ENCODE measurements around the gene EXT2.

EXT2 gene

DNA sequence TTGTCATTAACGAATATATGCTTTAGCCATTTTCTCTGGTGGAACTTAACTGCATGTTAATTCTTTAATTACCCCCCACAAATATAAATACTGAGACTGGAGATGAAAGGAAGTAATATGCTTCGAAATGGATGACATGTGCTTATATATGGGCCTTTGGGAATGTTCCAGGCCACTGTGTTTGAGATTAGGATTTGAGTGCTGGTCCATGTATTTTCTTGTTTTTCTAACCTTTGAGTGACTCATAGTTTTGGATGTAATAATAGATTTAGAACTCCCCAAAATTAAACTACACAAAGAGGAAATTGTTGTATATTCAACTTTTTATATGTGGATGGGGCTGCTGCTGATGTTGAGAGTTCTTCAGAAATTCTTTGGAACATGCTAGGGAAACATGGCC is 54.2 kb downstream of the EXT2 start:
- no peak for TF ChIP-seq GATA3 (IDR thresholded peaks at IDR 0.05; ENCODE audit: low read depth, low read length)
- TF ChIP-seq GATA2 (IDR thresholded peaks at IDR 0.05; ENCODE audit: low read depth, low read length) = no peak

DNA sequence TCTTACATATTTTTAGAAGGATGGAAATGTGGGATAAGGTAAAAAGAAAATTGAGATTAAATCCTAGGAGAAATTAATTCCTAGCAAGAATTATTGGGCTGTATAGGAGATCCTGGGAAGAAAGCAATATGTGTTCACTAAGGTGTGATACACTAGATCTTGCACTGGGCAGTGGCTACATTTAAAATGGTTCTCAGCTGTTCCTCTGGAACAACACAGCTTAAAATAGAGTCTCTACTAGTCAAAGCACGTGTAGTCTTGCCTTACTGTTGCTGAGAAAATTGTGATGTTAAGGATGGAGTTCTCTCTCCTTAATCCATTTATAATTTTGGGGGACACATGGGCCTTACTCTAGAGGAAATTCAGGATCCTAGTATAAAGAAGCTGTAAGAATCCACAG is 54.9 kb downstream of the EXT2 start:
- TF ChIP-seq GATA2 (IDR thresholded peaks at IDR 0.05; ENCODE audit: low read depth, low read length) (no peak), GATA3 (IDR thresholded peaks at IDR 0.05; ENCODE audit: low read depth, low read length) (no peak)

DNA sequence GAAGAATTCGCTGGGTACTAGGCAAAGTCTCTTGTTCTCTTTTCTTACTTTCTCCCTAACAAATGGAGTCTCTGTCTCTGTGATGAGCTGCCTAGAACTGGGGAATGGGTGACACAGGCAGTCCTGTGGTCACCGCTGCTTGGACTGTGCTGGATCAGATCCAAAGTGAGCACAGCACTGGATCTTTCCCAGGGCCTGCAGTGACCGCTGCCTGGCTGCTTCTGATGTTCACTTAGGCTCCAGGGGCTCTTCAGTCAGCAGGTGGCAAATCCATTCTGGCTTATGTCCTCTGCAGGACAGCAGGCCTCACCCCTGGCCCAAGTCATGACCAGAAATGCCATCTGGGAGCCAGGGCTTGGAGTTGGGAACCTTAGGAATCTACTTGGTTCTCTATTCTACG is 61.5 kb downstream of the EXT2 start:
- TF ChIP-seq GATA3 (IDR thresholded peaks at IDR 0.05; ENCODE audit: low read depth, low read length) = no peak
- no peak for TF ChIP-seq GATA2 (IDR thresholded peaks at IDR 0.05; ENCODE audit: low read depth, low read length)

DNA sequence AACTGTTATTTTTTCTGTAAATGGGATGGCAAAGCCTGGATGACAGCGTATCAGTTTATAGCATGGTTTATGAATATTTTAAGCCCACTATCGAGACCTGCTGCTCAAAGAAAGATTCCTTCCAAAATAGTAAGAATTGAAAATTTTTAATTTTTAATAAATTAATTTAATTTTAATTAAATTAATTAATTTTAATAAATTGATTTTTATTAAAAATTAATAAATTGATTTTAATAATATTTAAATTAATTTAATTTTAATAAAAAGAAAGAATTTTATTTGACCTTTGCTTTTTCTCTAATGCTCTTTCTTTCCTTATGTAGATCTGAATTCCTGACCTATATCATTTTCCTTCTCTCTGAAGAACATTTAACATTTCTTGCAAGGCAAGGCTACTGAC is 62.9 kb downstream of the EXT2 start:
- TF ChIP-seq GATA3 (IDR thresholded peaks at IDR 0.05; ENCODE audit: low read depth, low read length) = no peak
- TF ChIP-seq GATA2 (IDR thresholded peaks at IDR 0.05; ENCODE audit: low read depth, low read length) = no peak

DNA sequence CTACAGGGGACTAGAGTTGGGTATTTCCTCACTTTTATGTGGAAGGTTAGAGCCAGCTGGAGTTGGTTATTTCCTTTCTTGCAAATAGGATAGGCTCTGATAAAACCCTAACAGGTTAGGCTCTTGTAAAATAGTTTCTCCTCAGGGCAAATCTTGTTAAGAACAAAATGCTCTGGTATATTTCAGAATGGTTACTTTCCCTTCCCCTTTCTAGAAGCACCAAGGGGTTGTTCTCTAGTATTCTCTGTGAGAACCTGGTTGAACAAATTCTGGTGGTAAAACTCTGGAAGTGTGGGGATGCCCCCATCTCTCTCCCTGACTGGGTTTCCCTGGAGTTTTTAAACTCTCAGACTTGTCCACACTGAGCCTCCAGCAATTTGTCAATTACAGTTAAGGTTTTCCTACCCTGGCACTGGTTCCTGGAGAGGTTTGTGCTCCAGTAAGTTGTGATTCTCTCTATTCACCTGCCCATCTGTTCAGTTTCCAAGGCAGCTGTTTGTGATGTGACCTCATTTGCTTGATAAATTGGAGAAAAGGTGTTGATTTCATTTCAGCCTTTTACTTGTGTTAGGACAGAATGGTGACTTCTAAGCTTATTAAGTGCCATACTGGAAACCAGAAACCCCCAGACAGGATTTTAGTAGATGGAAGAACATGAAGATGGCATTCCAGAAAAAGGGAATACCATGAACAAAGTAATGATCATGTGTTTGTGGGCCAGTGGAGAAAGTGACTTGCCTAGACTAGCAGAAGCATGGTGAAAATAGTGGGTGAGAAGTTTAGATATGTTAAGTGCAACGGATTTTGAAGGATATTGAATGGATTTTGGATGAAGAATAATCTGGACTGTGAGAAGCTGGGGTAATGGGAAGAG is 64.6 kb downstream of the EXT2 start:
- TF ChIP-seq GATA2 (IDR thresholded peaks at IDR 0.05; ENCODE audit: low read depth, low read length) (no peak), GATA3 (IDR thresholded peaks at IDR 0.05; ENCODE audit: low read depth, low read length) (no peak)

DNA sequence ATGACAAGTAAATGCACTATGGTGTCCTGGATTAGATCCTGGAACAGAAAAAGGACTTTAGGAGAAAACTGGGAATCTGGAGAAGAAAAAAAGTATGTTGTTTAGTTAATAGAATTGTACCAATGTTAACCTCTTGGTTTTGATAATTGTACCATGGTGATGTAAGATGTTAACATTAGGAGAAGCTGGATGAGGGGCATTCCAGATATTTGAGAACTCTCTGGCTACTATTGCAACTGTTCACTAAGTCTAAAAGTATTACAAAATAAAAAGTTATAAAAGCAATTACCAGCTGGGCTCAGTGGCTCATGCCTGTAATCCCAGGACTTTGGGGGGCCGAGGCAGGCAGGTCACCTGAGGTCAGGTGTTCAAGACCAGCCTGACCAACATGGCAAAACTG is 66.5 kb downstream of the EXT2 start:
- TF ChIP-seq GATA2 (IDR thresholded peaks at IDR 0.05; ENCODE audit: low read depth, low read length) = no peak
- no peak for TF ChIP-seq GATA3 (IDR thresholded peaks at IDR 0.05; ENCODE audit: low read depth, low read length)

DNA sequence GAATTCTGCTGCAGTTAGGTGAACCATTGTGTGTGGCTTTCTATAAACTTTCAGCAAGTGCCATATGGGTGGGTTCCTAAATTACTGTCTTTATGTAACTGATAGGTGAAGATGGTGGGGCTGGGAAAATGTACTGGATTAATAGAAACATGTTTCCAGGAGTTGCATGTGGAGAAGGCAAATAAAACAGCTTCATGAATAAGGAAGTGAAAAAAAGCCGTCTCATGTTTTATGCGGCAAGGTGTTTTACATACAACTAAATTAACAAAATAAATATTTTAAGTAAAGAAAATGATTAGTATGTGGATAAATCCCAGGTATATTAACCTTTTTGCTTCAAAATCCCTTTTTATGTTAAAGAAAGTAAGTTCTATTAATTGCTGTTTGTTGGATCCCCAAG is 67.2 kb downstream of the EXT2 start:
- TF ChIP-seq GATA3 (IDR thresholded peaks at IDR 0.05; ENCODE audit: low read depth, low read length) (no peak), GATA2 (IDR thresholded peaks at IDR 0.05; ENCODE audit: low read depth, low read length) (no peak)

DNA sequence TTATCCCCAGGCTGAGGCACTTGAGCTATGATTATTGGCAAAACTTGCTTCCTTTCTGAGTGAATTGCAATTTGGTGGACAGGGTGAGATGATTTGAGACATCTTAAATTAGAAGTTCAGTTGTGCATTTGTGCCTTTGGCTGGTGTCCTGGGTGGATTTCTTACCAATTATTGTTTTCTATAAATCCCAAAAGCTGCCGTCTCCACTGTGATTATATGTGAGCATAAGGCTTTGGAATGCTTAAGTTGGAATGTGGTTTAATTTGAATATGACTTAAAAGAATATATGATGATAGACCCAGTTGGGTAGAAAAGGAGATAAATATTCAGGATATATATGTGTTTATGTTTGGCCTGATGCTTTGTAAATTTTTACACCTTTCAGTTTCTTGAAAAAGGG is 70.0 kb downstream of the EXT2 start:
- TF ChIP-seq GATA2 (IDR thresholded peaks at IDR 0.05; ENCODE audit: low read depth, low read length) (no peak), GATA3 (IDR thresholded peaks at IDR 0.05; ENCODE audit: low read depth, low read length) (no peak)

DNA sequence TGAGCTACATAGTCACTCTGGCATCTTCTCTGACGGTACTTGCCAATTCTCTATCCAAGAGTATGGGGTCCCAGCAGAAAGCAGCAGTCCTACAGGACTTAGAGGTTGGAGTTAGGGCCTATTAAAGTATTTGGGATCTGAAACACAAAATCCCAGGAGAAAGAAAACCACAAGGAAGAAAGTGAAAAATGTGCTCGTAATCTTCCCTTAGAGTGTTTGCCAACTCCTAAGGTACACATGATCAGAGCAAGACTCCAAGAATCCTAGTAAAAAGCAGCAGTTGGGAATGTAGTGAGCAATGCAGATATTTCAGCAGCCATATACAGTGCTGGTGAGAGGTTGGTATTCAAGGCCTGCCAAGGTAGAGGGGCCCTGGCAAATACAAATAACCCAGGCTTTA is 71.6 kb downstream of the EXT2 start:
- TF ChIP-seq GATA2 (IDR thresholded peaks at IDR 0.05; ENCODE audit: low read depth, low read length) (no peak), GATA3 (IDR thresholded peaks at IDR 0.05; ENCODE audit: low read depth, low read length) (no peak)

DNA sequence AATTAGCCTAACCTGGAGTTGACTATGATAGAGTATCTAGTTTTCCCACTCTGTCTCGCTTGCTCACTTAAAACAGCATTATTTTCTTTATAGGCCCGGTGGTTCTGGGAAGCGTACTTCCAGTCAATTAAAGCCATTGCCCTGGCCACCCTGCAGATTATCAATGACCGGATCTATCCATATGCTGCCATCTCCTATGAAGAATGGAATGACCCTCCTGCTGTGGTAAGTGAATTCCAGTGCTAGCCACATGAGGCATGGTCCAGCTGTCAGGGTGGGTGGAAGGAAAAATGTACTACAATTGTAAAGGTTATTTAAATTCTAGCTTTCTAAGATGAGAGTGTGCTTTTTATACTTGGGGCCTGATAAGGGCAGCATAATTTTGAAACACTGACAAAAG is 76.0 kb downstream of the EXT2 start:
- TF ChIP-seq GATA2 (IDR thresholded peaks at IDR 0.05; ENCODE audit: low read depth, low read length) (peak; percentile 93), GATA3 (IDR thresholded peaks at IDR 0.05; ENCODE audit: low read depth, low read length) (peak; percentile 80)

DNA sequence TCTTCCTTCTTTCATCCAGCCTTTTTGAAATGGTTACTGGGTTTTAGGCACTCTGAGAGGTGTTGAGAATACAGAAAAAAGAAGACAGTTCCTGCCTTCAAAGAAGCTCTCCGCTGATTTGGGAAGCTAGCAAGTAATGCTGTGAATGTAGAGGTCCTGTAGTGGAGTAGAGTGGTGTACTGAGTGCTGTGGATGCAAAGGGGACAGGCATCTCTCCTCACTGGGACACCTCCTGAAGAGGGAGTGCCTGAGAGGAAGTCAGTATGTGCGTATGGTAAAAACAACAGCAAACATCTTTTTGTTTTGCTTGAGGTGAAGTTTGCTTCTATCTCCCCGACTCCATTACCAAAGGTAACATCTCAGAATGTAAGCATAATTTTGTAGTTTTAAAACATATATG is 77.5 kb downstream of the EXT2 start:
- TF ChIP-seq GATA2 (IDR thresholded peaks at IDR 0.05; ENCODE audit: low read depth, low read length) = no peak
- TF ChIP-seq GATA3 (IDR thresholded peaks at IDR 0.05; ENCODE audit: low read depth, low read length) = no peak

DNA sequence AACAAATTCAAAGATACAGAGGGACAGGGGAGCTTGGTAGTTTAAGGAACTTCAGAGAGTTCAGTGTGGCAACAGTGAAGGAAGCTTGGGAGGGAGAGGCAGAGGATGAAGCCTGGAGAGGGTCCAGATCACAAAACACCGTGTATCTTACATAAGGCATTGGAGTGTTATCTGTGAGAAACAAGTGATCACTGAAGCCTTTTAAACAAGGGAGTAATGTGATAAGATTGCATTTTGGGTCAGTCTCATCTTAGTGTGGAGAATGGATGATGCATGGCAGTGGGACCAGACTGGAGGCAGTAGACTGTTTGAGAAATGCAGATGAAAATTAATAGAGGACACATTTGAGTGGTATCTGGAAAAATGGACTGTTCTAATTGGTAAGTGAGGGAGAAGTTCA is 79.4 kb downstream of the EXT2 start:
- TF ChIP-seq GATA2 (IDR thresholded peaks at IDR 0.05; ENCODE audit: low read depth, low read length) = no peak
- no peak for TF ChIP-seq GATA3 (IDR thresholded peaks at IDR 0.05; ENCODE audit: low read depth, low read length)

DNA sequence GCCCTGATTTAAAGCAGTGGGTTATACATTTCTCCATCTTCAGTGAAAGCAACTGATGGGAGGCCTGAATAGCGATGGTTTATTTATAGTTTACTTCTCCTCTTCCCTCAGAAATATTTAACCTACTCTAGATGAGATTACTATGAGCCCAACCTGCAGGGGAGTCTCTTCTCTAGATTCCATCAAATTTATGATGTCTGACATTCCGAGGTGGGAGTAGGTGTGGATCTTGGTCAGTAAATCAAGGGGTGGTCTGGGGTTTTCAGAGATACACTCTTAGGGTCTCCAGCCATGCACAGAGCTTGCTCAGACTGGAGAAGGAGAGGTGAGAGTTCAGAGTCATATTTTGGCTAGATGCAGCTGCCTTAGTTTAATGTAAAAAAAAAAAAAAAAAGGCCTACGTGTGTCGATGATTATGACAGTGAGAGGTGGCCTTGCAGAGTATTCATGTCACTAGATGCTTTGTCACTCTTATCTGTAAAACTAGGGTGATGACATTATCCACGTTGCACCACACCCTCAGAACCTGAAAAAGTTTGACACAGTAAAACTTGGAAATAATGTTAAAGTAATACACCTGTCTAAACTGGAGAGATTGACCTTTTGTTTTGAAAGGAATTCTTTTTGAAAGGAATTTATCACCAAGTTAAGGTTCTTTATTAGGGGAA is 81.2 kb downstream of the EXT2 start:
- TF ChIP-seq GATA2 (IDR thresholded peaks at IDR 0.05; ENCODE audit: low read depth, low read length) (no peak), GATA3 (IDR thresholded peaks at IDR 0.05; ENCODE audit: low read depth, low read length) (no peak)

DNA sequence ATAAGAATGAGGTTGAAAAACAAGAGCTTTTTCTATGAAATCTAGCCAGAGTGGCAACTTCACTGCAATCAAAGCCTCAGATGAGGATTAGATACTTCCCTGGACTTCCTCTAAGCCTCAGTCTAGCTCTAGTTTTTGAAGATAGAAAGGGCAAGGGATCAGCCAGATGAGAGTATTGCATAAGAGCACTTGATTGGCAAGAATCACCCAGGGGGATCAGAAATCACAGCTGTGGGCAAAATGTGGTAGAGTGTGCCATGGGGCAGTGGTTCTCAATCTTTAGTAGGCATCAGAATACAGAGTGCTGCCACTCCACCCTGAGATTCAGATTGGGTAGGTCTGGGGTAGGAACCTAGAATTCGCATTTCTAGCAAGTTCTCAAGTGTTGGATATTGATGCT is 82.4 kb downstream of the EXT2 start:
- TF ChIP-seq GATA2 (IDR thresholded peaks at IDR 0.05; ENCODE audit: low read depth, low read length) (no peak), GATA3 (IDR thresholded peaks at IDR 0.05; ENCODE audit: low read depth, low read length) (no peak)

DNA sequence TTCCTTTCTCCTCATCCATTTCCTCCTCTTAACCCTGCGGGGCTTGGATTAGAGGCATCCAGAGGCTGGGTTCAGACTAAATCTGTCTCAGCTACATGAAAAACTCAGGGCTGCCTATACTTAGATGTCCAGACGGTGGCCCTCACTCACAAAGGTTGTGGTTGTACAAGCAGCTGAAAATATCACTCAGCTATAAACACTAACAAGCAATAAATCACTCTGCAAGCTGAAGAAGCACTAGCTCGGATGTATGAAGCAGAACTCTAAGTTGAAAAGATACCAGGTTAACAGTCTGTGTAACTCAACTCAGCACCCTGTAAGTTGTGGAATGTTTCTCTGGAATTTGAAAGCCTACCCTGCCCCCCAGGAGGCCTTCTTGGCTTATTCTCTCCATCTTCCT is 82.9 kb downstream of the EXT2 start:
- no peak for TF ChIP-seq GATA2 (IDR thresholded peaks at IDR 0.05; ENCODE audit: low read depth, low read length)
- TF ChIP-seq GATA3 (IDR thresholded peaks at IDR 0.05; ENCODE audit: low read depth, low read length) = no peak
